GM12878 (cell line): ENCODE measurements around the gene MEGF11. TPM values are rescaled to one million over a fixed set of nuclear protein-coding genes. Genes with fewer than 3 reads are reported as not detected.

ENCODE experiments used
- ATAC-seq: fragments of 200-7000 bp; cut with Tn5 transposase; 3 replicates; pipeline ENCODE4 v1.9.1; 2020; ENCODE audit warnings: mild to moderate bottlenecking, moderate library complexity
- BruUV-seq: library from RNA; stranded (reverse); fragments of 400-500 nt; replicated peaks from 2 replicates; lab custom pipeline; 2021; lab: Mats Ljungman, UMichigan
- CTCF ChIA-PET: fragments of 300-600 bp; sonication (Branson Sonifier 250); formaldehyde crosslinking; extraction: SDS; loops from one replicate; lab custom pipeline; 2021; ENCODE audit warnings: inconsistent platforms; lab: Yijun Ruan, JAX
- POLR2A ChIA-PET: fragments of 350-600 bp; formaldehyde crosslinking; extraction: SDS; loops from one replicate; lab custom pipeline; 2021; ENCODE audit warnings: inconsistent platforms; lab: Charles Lee
- RAD21 ChIA-PET: fragments of 300-600 bp; sonication (Branson Sonifier 250); formaldehyde crosslinking; loops from one replicate; lab custom pipeline; 2023; ENCODE audit warnings: antibody characterized with exemption; ENCODE audit not compliant: unreplicated experiment; lab: Charles Lee
- SMC1A ChIA-PET: fragments of 300-600 bp; sonication (Branson Sonifier 250); formaldehyde crosslinking; loops from one replicate; lab custom pipeline; 2023; ENCODE audit not compliant: unreplicated experiment, uncharacterized antibody; lab: Charles Lee
- DNase-seq: peaks from one replicate; pipeline ENCODE4 v3.0.0-alpha.2; 2011; ENCODE audit warnings: low read depth, low spot score
- FAIRE-seq: peaks from 3 replicates; lab custom pipeline; 2011; peaks lifted over from hg19 to GRCh38; lab: Jason Lieb, UNC
- H2AFZ ChIP-seq: 2 replicates; pipeline ENCODE4 v1.6.0; 2011; ENCODE audit warnings: low read depth, low read length, control low read depth; ENCODE audit not compliant: control insufficient read depth
- H3K27ac ChIP-seq: 2 replicates; pipeline ENCODE4 v1.5.1; 2011; ENCODE audit warnings: control low read depth; ENCODE audit not compliant: control insufficient read depth, insufficient read depth
- H3K27me3 ChIP-seq, 2 experiments: replicated peaks in 1 of 2; 2 replicates each; pipeline versions ENCODE4 v1.6.0 to v1.6.1; 2011; ENCODE audit warnings: low read length in 1 of 2; ENCODE audit not compliant: control insufficient read depth in 2 of 2, insufficient read depth in 2 of 2
- H3K36me3 ChIP-seq, 2 experiments: 2 replicates each; pipeline ENCODE4 v1.5.1; 2011; ENCODE audit warnings: low read length in 1 of 2; ENCODE audit not compliant: control insufficient read depth in 2 of 2, insufficient read depth in 2 of 2
- H3K4me1 ChIP-seq: 2 replicates; pipeline ENCODE4 v1.6.1; 2011; ENCODE audit warnings: mild to moderate bottlenecking, low read length, moderate library complexity, mixed read lengths; ENCODE audit not compliant: control insufficient read depth, insufficient read depth
- H3K4me2 ChIP-seq: 2 replicates; pipeline ENCODE4 v1.6.0; 2011; ENCODE audit warnings: control low read depth; ENCODE audit not compliant: control insufficient read depth, insufficient read depth
- H3K4me3 ChIP-seq: fragments of 200-600 bp; sonication (generic); 2 replicates; pipeline ENCODE4 v1.5.1; 2016
- H3K79me2 ChIP-seq: 2 replicates; pipeline ENCODE4 v1.6.0; 2011; ENCODE audit warnings: low read length; ENCODE audit not compliant: control insufficient read depth, insufficient read depth
- H3K9ac ChIP-seq: 2 replicates; pipeline ENCODE4 v1.8.0; 2011; ENCODE audit warnings: low read length, control low read depth, mixed read lengths; ENCODE audit not compliant: control insufficient read depth, insufficient read depth
- H3K9me3 ChIP-seq: replicated peaks from 3 replicates; pipeline ENCODE4 v1.5.1; 2011; ENCODE audit warnings: mild to moderate bottlenecking, low read length; ENCODE audit not compliant: control insufficient read depth, insufficient read depth
- H4K20me1 ChIP-seq: 2 replicates; pipeline ENCODE4 v1.6.0; 2011; ENCODE audit not compliant: control insufficient read depth, insufficient read depth
- CEBPB ChIP-seq, 2 experiments: fragments of 150-350 bp in 1 of 2; IDR thresholded peaks; 2 replicates each; pipeline ENCODE4 v1.6.1; 2012 to 2014; ENCODE audit warnings: low read depth in 2 of 2, low read length in 2 of 2, borderline replicate concordance in 1 of 2, inconsistent platforms in 1 of 2
- CREB1 ChIP-seq: IDR thresholded peaks from 2 replicates; pipeline ENCODE4 v1.6.1; 2012; ENCODE audit warnings: low read depth, mild to moderate bottlenecking, inconsistent platforms
- FOXM1 ChIP-seq: IDR thresholded peaks from 2 replicates; pipeline ENCODE4 v1.6.1; 2012; ENCODE audit warnings: low read depth, mild to moderate bottlenecking, inconsistent platforms, low read length, moderate library complexity
- GATAD2B ChIP-seq: fragments of 450-650 bp; conservative IDR thresholded peaks from 2 replicates; pipeline ENCODE4 v1.6.1; 2017; ENCODE audit warnings: low read depth, mild to moderate bottlenecking, moderate library complexity
- JUNB ChIP-seq: IDR thresholded peaks from 2 replicates; pipeline ENCODE4 v1.6.1; 2016; ENCODE audit warnings: antibody characterized with exemption, mild to moderate bottlenecking
- KDM1A ChIP-seq: fragments of 200-600 bp; sonication (generic); IDR thresholded peaks from 2 replicates; pipeline ENCODE4 v1.6.1; 2016; ENCODE audit warnings: borderline replicate concordance
- MEF2B ChIP-seq: fragments of 450-650 bp; IDR thresholded peaks from 2 replicates; pipeline ENCODE4 v1.6.1; 2018; ENCODE audit warnings: mild to moderate bottlenecking, moderate library complexity; ENCODE audit not compliant: partially characterized antibody, poor library complexity, severe bottlenecking
- MTA2 ChIP-seq: fragments of 450-650 bp; IDR thresholded peaks from 2 replicates; pipeline ENCODE4 v1.6.1; 2016; ENCODE audit warnings: low read depth, mild to moderate bottlenecking, moderate library complexity
- NR2C1 ChIP-seq: fragments of 450-650 bp; IDR thresholded peaks from 2 replicates; pipeline ENCODE4 v1.6.1; 2017; ENCODE audit warnings: antibody characterized with exemption, mild to moderate bottlenecking, moderate library complexity
- SMAD1 ChIP-seq: fragments of 450-650 bp; IDR thresholded peaks from 2 replicates; pipeline ENCODE4 v1.6.1; 2018; ENCODE audit warnings: mild to moderate bottlenecking, low read depth; ENCODE audit not compliant: partially characterized antibody
- ZNF207 ChIP-seq: fragments of 450-650 bp; IDR thresholded peaks from 2 replicates; pipeline ENCODE4 v1.6.1; 2014; ENCODE audit warnings: antibody characterized with exemption, mild to moderate bottlenecking, borderline replicate concordance
- WGBS: methylation state at CpG from one replicate; pipeline ENCODE4 v1.1.6; 2016; ENCODE audit warnings: low lambda C conversion rate; ENCODE audit not compliant: insufficient replicate concordance, insufficient coverage; ENCODE audit errors: missing lambda C conversion rate; 5-methylcytosine and 5-hydroxymethylcytosine counted together
- in situ Hi-C: fragments of 300-500 bp; cut with MboI; formaldehyde crosslinking; loops from 9 replicates; pipeline ENCODE4 v1.14.3; 2018; ENCODE audit warnings: mixed read lengths
- intact Hi-C: fragments of 100-400 bp; cut with micrococcal nuclease; formaldehyde crosslinking; loops from one replicate; pipeline ENCODE4 v1.14.2; 2022; ENCODE audit not compliant: unreplicated experiment
- polyA plus RNA-seq, 11 experiments: library from polyadenylated mRNA; depleted of rRNA in 4 of 11; unstranded in 6 of 11; stranded (reverse) in 5 of 11; fragments of >200 nt; fragmentation: Nextera tagmentation in 4 of 11; fragmentation: Illumina TruSeq in 1 of 11; extraction: Ambion mirVana in 4 of 11; extraction: Trizol in 1 of 11; gene quantifications; 1 replicate in 1 of 11; 2 replicates in 10 of 11; pipeline versions ENCODE4 v1.2.1 to v1.2.3, GENCODE V29; 2011 to 2016; ENCODE audit warnings: inconsistent platforms in 2 of 11, missing spikeins in 2 of 11, low read depth in 1 of 11
- total RNA-seq, 4 experiments: library from RNA; depleted of rRNA in 3 of 4; stranded (reverse); fragments of >200 nt in 3 of 4; fragmentation: Illumina TruSeq in 1 of 4; extraction: Trizol in 1 of 4; gene quantifications; 2 replicates each; pipeline versions ENCODE4 v1.2.1 to v1.2.3, GENCODE V29; 2013 to 2021

MEGF11 gene
- total and polyA plus RNA-seq, 10 of the 15 experiments (the other 5 are each of a cell fraction or from before 2014, with no cell fraction given) = 0.03 to 1.7 (median 0.49) TPM

GRCh38 chr15:66131200-66131599, 122.3 kb downstream of the MEGF11 start:
- Histone ChIP-seq H4K20me1 (0 out of 2 replicates have a peak, but pooled peaks cover 2% of the 10 kb centered on the region), H3K9me3 (no peaks in the 10 kb centered on the region), H3K27me3 (peaks cover 0 to 3% of the 10 kb centered on the region in 2 experiments; a peak in 3 of 4 replicates)
- ChIA-PET SMC1A (interaction anchor here (0.5 to 0.9 kb wide), 2 partner anchors 19 to 60 kb away, joined by 3 to 4 read pairs; no protein-coding TSS in a partner anchor), CTCF (interaction anchor here (1.2 kb wide), 1 partner anchor 60 kb away, joined by 4 read pairs; no protein-coding TSS in a partner anchor)
- no peak for TF ChIP-seq GATAD2B
- no peak for TF ChIP-seq ZNF207
- TF ChIP-seq SMAD1 = no peak
- no peak for TF ChIP-seq MEF2B
- TF ChIP-seq MTA2 = no peak
- no peak for TF ChIP-seq NR2C1
- no peak for TF ChIP-seq FOXM1
- TF ChIP-seq JUNB = no peak
- TF ChIP-seq CREB1 = no peak
- no peak for TF ChIP-seq KDM1A
- TF ChIP-seq CEBPB (IDR thresholded peaks at IDR 0.05; ENCODE audit: borderline replicate concordance in 1 of 2, low read depth in 2 of 2, low read length in 2 of 2) = no peak
- TF ChIP-seq, all 136 proteins: peak for 0
- in situ Hi-C loops = no loop called here
- Histone ChIP-seq H3K4me2 (no peak overlapping the region), H3K27ac (no peak overlapping the region), H3K4me3 (no peak overlapping the region), H3K36me3 (no peaks in the 10 kb centered on the region), H3K79me2 (no peaks in the 10 kb centered on the region), H2AFZ (no peak overlapping the region), H3K4me1 (no peaks in the 10 kb centered on the region), H3K9ac (no peak overlapping the region)
- ChIA-PET POLR2A (no interaction called here), RAD21 (interaction anchor here (0.9 kb wide), 1 partner anchor 366 kb away, joined by 3 read pairs; the partner anchor contains the start of gene SNAPC5)
- no peak for ATAC-seq
- BruUV-seq = no TSS peak
- intact Hi-C loops = no loop called here
- DNase-seq = no peak
- no peak for FAIRE-seq
- WGBS = 22% methylated on average over 4 of the region's 4 CpGs
